PFSK-1 (cell line): ENCODE results near the gene MARF1.

ENCODE experiments used
- FOXP2 ChIP-seq: optimal IDR thresholded peaks from 2 replicates; pipeline ENCODE3; 2011; ENCODE audit warnings: borderline replicate concordance, control low read depth, inconsistent platforms; ENCODE audit not compliant: insufficient read depth; ENCODE audit errors: extremely low read length, extremely low read depth
- POLR2AphosphoS5 ChIP-seq: IDR thresholded peaks from 2 replicates; pipeline ENCODE4 v1.6.1; 2012; ENCODE audit warnings: low read depth, mild to moderate bottlenecking, control low read depth, low read length, moderate library complexity
- SIN3A ChIP-seq: IDR thresholded peaks from 2 replicates; pipeline ENCODE4 v1.6.1; 2012; ENCODE audit warnings: mild to moderate bottlenecking, low read length, moderate library complexity, borderline replicate concordance; ENCODE audit not compliant: insufficient read depth
- TAF1 ChIP-seq: IDR thresholded peaks from 2 replicates; pipeline ENCODE4 v1.6.1; 2012; ENCODE audit warnings: low read length, control low read depth, borderline replicate concordance; ENCODE audit not compliant: insufficient read depth
- TF ChIP-seq, protein P1 (sequence below), 2 experiments: IDR thresholded peaks; 2 replicates each; pipeline versions ENCODE4 v1.6.1 to v1.8.0; 2011 to 2012; ENCODE audit warnings: low read depth in 2 of 2, low read length in 2 of 2, control low read depth in 1 of 2, inconsistent platforms in 1 of 2, mild to moderate bottlenecking in 1 of 2, moderate library complexity in 1 of 2; ENCODE audit not compliant: insufficient read depth in 1 of 2

Gene MARF1

DNA sequence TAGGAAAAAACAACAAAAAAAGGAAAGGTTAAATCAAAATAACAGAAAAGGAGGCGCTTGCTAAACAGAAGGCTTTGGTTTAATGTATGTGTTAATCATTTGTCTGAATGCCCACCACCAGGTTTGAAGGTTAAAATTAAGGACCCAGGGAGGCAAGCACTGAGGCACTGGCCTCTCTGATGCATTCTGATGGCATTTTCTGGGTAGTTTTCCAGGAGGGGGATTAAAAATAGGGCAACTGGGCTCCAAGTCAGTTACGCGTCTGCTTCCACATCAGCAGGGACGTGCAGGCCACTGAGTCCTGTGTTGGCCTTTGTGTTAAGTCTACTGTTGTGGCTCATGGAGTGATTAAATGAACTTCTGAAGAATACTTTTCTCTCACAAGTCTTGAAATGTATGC is 26.9 kb downstream of the MARF1 start:
- TF ChIP-seq FOXP2 = no peak
- TF ChIP-seq POLR2AphosphoS5 = no peak

DNA sequence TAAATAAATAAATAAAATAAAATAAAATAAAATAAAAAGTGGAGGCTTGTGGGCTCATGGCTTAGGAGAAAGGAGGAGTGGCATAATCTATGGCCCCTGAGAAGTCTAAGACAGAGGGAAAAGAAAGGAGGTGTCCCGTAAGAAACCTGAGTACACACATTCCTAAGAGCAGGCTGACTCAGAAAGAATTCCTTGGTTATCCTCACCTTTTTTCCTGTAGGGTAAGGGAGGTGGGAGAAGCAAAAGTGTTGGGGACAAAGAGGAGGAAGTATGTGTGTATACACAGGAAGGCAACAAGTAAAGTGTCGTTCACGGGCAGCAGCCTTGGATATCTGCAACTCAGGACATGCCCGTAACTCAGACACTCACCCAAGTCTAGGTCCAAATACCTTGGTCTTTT is 29.3 kb downstream of the MARF1 start:
- TF ChIP-seq SIN3A (no peak), FOXP2 (no peak), TAF1 (no peak), POLR2AphosphoS5 (no peak)
- TF ChIP-seq, protein P1, sequence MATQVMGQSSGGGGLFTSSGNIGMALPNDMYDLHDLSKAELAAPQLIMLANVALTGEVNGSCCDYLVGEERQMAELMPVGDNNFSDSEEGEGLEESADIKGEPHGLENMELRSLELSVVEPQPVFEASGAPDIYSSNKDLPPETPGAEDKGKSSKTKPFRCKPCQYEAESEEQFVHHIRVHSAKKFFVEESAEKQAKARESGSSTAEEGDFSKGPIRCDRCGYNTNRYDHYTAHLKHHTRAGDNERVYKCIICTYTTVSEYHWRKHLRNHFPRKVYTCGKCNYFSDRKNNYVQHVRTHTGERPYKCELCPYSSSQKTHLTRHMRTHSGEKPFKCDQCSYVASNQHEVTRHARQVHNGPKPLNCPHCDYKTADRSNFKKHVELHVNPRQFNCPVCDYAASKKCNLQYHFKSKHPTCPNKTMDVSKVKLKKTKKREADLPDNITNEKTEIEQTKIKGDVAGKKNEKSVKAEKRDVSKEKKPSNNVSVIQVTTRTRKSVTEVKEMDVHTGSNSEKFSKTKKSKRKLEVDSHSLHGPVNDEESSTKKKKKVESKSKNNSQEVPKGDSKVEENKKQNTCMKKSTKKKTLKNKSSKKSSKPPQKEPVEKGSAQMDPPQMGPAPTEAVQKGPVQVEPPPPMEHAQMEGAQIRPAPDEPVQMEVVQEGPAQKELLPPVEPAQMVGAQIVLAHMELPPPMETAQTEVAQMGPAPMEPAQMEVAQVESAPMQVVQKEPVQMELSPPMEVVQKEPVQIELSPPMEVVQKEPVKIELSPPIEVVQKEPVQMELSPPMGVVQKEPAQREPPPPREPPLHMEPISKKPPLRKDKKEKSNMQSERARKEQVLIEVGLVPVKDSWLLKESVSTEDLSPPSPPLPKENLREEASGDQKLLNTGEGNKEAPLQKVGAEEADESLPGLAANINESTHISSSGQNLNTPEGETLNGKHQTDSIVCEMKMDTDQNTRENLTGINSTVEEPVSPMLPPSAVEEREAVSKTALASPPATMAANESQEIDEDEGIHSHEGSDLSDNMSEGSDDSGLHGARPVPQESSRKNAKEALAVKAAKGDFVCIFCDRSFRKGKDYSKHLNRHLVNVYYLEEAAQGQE (IDR thresholded peaks at IDR 0.05; ENCODE audit: insufficient read depth in 1 of 2, low read depth in 2 of 2, low read length in 2 of 2) = no peak

DNA sequence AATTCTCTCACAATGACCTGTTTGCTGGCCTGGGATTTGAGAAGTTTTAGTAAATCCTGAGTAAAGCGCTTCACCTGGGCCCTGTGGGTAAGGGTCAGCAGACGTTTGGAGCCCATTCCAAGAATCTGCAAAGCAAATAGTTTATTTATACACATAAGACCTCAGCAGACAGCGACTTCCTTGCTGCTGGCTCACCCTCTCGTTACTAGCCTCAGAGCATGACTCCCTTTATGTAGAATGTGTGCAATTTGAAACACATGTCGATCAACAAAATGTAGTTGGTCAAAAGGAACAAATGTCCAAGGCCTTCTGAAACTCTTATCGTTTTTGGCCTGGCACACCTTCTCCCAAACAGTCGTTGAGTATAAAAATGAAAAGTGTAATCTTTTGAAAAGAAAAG is 31.3 kb downstream of the MARF1 start:
- TF ChIP-seq TAF1 (no peak), POLR2AphosphoS5 (no peak), SIN3A (no peak), FOXP2 (no peak)
- TF ChIP-seq, protein P1 (IDR thresholded peaks at IDR 0.05; ENCODE audit: insufficient read depth in 1 of 2, low read depth in 2 of 2, low read length in 2 of 2) = no peak

- no peak for TF ChIP-seq SIN3A
- TF ChIP-seq TAF1 = no peak
- TF ChIP-seq, protein P1 (IDR thresholded peaks at IDR 0.05; ENCODE audit: insufficient read depth in 1 of 2, low read depth in 2 of 2, low read length in 2 of 2) = no peak
- no peak for TF ChIP-seq POLR2AphosphoS5
- TF ChIP-seq FOXP2 = no peak
These were observed 32.5 kb downstream of the MARF1 start for GRCh38 chr16:15610369-15610871.

GRCh38 chr16:15609286-15609649 is 33.7 kb downstream of the MARF1 start:
- TF ChIP-seq POLR2AphosphoS5 (no peak), SIN3A (no peak), TAF1 (no peak), FOXP2 (no peak)
- TF ChIP-seq, protein P1 (IDR thresholded peaks at IDR 0.05; ENCODE audit: insufficient read depth in 1 of 2, low read depth in 2 of 2, low read length in 2 of 2) = no peak
